Measurements from ENCODE around the gene RANGAP1.
A peak's percentile ranks its signal among the peaks of the same experiment; 100 is the strongest.
"Not testable (repeated sequence)": the region's sequence is repeated elsewhere in the genome, so short reads cannot be mapped to it uniquely, and the experiment has no call there.

RANGAP1 gene

GRCh38 chr22:41260871-41261270 lies 25.1 kb downstream of the RANGAP1 start:
- no peak for DNase-seq (ENCODE audit: low read depth in 2 of 2)

GRCh38 chr22:41259756-41260155 lies 26.2 kb downstream of the RANGAP1 start:
- DNase-seq (ENCODE audit: low read depth in 2 of 2): not testable (repeated sequence)

- DNase-seq (ENCODE audit: low read depth in 2 of 2): no peak
Observed at GRCh38 chr22:41257696-41258095, 28.3 kb downstream of the RANGAP1 start.

- DNase-seq (ENCODE audit: low read depth in 2 of 2): no peak
Observed at GRCh38 chr22:41256254-41257253, 29.4 kb downstream of the RANGAP1 start.

- no peak for DNase-seq (ENCODE audit: low read depth in 2 of 2)
Observed at GRCh38 chr22:41254230-41254629, 31.8 kb downstream of the RANGAP1 start.

- DNase-seq (ENCODE audit: low read depth in 2 of 2): no peak
Observed at GRCh38 chr22:41252365-41252764, 33.6 kb downstream of the RANGAP1 start.

- DNase-seq (ENCODE audit: low read depth in 2 of 2): no peak
Observed at GRCh38 chr22:41250127-41250526, 35.9 kb downstream of the RANGAP1 start.

GRCh38 chr22:41249442-41249841 lies 36.5 kb downstream of the RANGAP1 start:
- no peak for DNase-seq (ENCODE audit: low read depth in 2 of 2)

GRCh38 chr22:41248758-41249157 lies 37.2 kb downstream of the RANGAP1 start:
- no peak for DNase-seq (ENCODE audit: low read depth in 2 of 2)

- DNase-seq (ENCODE audit: low read depth in 2 of 2): no peak
Observed at GRCh38 chr22:41248314-41248713, 37.7 kb downstream of the RANGAP1 start.

GRCh38 chr22:41247703-41248102 lies 38.3 kb downstream of the RANGAP1 start:
- no peak for DNase-seq (ENCODE audit: low read depth in 2 of 2)

- DNase-seq (ENCODE audit: low read depth in 2 of 2): no peak
Observed at GRCh38 chr22:41245917-41246499, 40.0 kb downstream of the RANGAP1 start.

GRCh38 chr22:41243361-41243760 lies 42.6 kb downstream of the RANGAP1 start:
- DNase-seq (ENCODE audit: low read depth in 2 of 2): no peak

- DNase-seq (ENCODE audit: low read depth in 2 of 2): no peak
Observed at GRCh38 chr22:41242396-41243117, 43.4 kb downstream of the RANGAP1 start.

GRCh38 chr22:41241133-41241676 lies 44.8 kb downstream of the RANGAP1 start:
- no peak for DNase-seq (ENCODE audit: low read depth in 2 of 2)

- DNase-seq (ENCODE audit: low read depth in 2 of 2): no peak
Observed at GRCh38 chr22:41240377-41241132, 45.4 kb downstream of the RANGAP1 start, which contains the start of gene CHADL. TSS of gene CHADL (minus strand) at chr22:41240931. CDS start at chr22:41240881, 50 bp downstream.

- no peak for DNase-seq (ENCODE audit: low read depth in 2 of 2)
Observed at GRCh38 chr22:41239443-41240128, 46.4 kb downstream of the RANGAP1 start.

GRCh38 chr22:41238570-41239442 lies 47.2 kb downstream of the RANGAP1 start:
- no peak for DNase-seq (ENCODE audit: low read depth in 2 of 2)

GRCh38 chr22:41237707-41238569 lies 48.0 kb downstream of the RANGAP1 start:
- DNase-seq (ENCODE audit: low read depth in 2 of 2): peak; percentile 69 to 75

Data from stimulated activated CD4-positive, alpha-beta T cell treated with anti-CD3 and anti-CD28 coated beads, Interleukin-4, amount 100 ng/mL, for 48 hours (primary cell).